Calu3 (cell line): ENCODE measurements around the gene GRK1. TPM values are rescaled to one million over a fixed set of nuclear protein-coding genes. Genes with fewer than 3 reads are reported as not detected.

Experiments used
- BruUV-seq: library from RNA; stranded (reverse); fragments of 400-500 nt; replicated peaks from 2 replicates; lab custom pipeline; 2021; lab: Mats Ljungman, UMichigan
- CTCF ChIA-PET: fragments of 300-600 bp; sonication (Branson Sonifier 250); formaldehyde crosslinking; loops from one replicate; lab custom pipeline; 2022; ENCODE audit warnings: antibody characterized with exemption; lab: Charles Lee
- DNase-seq: peaks from one replicate; pipeline ENCODE4 v3.0.0; 2022
- H3K27ac Mint-ChIP-seq: one replicate; pipeline ENCODE4 v1.8.0; 2022; ENCODE audit warnings: mixed read lengths; ENCODE audit not compliant: unreplicated experiment
- H3K27me3 Mint-ChIP-seq: one replicate; pipeline ENCODE4 v1.8.0; 2022; ENCODE audit warnings: mixed read lengths; ENCODE audit not compliant: unreplicated experiment
- H3K36me3 Mint-ChIP-seq: one replicate; pipeline ENCODE4 v1.8.0; 2022; ENCODE audit warnings: mild to moderate bottlenecking, moderate library complexity, mixed read lengths; ENCODE audit not compliant: insufficient read depth, unreplicated experiment
- H3K4me1 Mint-ChIP-seq: one replicate; pipeline ENCODE4 v1.8.0; 2022; ENCODE audit warnings: mild to moderate bottlenecking, low read depth, mixed read lengths; ENCODE audit not compliant: unreplicated experiment
- H3K4me3 Mint-ChIP-seq: one replicate; pipeline ENCODE4 v1.8.0; 2022; ENCODE audit warnings: mild to moderate bottlenecking, low read depth, moderate library complexity, mixed read lengths; ENCODE audit not compliant: unreplicated experiment
- H3K9me3 Mint-ChIP-seq: one replicate; pipeline ENCODE4 v1.8.0; 2022; ENCODE audit warnings: low read depth, mixed read lengths; ENCODE audit not compliant: unreplicated experiment
- intact Hi-C: fragments of 100-400 bp; cut with micrococcal nuclease; formaldehyde crosslinking; loops from one replicate; pipeline ENCODE4 v1.10.0; 2022; ENCODE audit not compliant: unreplicated experiment
- total RNA-seq: library from RNA; stranded (reverse); gene quantifications from 2 replicates; pipeline ENCODE4 v1.2.3, GENCODE V29; 2022
- TF ChIP-seq, protein P1 (sequence below): fragments of 200-600 bp; IDR thresholded peaks from one replicate; pipeline ENCODE4 v1.8.0; 2022; ENCODE audit warnings: antibody characterized with exemption; ENCODE audit not compliant: unreplicated experiment

GRK1 gene
- total RNA-seq, 1 experiment from 2014 or later: not detected

- no peaks in the 10 kb centered on the region for H3K27me3 Mint-ChIP-seq
- BruUV-seq: no TSS peak
- CTCF ChIA-PET: no interaction called here
- TF ChIP-seq, protein P1, sequence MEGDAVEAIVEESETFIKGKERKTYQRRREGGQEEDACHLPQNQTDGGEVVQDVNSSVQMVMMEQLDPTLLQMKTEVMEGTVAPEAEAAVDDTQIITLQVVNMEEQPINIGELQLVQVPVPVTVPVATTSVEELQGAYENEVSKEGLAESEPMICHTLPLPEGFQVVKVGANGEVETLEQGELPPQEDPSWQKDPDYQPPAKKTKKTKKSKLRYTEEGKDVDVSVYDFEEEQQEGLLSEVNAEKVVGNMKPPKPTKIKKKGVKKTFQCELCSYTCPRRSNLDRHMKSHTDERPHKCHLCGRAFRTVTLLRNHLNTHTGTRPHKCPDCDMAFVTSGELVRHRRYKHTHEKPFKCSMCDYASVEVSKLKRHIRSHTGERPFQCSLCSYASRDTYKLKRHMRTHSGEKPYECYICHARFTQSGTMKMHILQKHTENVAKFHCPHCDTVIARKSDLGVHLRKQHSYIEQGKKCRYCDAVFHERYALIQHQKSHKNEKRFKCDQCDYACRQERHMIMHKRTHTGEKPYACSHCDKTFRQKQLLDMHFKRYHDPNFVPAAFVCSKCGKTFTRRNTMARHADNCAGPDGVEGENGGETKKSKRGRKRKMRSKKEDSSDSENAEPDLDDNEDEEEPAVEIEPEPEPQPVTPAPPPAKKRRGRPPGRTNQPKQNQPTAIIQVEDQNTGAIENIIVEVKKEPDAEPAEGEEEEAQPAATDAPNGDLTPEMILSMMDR: no peak
- H3K4me1 Mint-ChIP-seq: no peaks in the 10 kb centered on the region
- intact Hi-C loops: no loop called here
- no peaks in the 10 kb centered on the region for H3K36me3 Mint-ChIP-seq
- no peak for DNase-seq
- no peak overlapping the region for H3K4me3 Mint-ChIP-seq
- peaks cover under 1% of the 10 kb centered on the region for H3K9me3 Mint-ChIP-seq
- no peak overlapping the region for H3K27ac Mint-ChIP-seq
These were observed 10.9 kb upstream of the GRK1 start for GRCh38 chr13:113656003-113656588.

DNA sequence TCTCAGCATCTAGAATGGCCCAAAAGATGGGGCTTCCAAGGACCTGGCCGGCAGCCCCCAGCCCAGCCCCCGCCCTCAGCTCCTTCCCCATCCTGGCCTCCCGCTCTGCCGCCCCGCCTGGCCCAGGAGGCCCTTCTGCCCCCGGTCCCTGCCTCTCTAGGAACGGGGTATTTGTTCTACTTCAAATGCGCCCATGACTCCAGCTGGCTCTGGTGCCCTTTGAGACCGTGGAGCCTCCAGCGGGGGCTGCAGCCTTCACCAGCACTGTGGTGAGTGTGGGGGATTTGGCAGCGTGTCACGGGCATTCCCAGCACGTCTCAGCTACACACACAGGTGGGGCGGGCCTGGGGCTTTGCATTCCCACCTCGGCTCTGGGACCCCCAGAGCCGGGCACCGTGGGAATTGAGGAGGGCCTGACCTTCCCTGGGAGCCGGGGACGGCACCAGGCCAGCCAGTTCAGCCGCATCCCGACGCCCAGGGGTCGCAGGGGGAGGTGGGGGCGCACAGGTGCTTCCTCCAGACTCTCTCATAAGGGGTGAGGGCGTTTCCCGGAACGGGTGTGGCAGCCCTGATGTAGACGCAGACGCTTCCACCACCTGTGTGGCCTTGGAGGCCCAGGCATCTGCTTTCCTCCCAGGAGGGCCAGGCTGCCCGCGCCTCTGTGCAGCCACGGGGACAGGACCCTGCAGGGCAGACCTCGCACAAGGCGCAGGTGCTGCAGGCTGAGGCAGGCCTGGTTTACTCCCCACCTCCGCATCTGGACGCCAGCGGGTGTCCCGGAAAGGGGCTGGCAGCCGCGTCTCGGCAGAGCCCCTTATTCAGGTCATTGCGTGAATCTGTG, 10.0 kb upstream of the GRK1 start:
- Mint-ChIP-seq H3K9me3 (peaks cover 5% of the 10 kb centered on the region), H3K4me1 (no peaks in the 10 kb centered on the region), H3K27me3 (no peaks in the 10 kb centered on the region), H3K36me3 (no peaks in the 10 kb centered on the region), H3K27ac (no peak overlapping the region), H3K4me3 (no peak overlapping the region)
- TF ChIP-seq, protein P1: no peak
- intact Hi-C loops: no loop called here
- no TSS peak for BruUV-seq
- DNase-seq: no peak
- CTCF ChIA-PET: no interaction called here

DNA sequence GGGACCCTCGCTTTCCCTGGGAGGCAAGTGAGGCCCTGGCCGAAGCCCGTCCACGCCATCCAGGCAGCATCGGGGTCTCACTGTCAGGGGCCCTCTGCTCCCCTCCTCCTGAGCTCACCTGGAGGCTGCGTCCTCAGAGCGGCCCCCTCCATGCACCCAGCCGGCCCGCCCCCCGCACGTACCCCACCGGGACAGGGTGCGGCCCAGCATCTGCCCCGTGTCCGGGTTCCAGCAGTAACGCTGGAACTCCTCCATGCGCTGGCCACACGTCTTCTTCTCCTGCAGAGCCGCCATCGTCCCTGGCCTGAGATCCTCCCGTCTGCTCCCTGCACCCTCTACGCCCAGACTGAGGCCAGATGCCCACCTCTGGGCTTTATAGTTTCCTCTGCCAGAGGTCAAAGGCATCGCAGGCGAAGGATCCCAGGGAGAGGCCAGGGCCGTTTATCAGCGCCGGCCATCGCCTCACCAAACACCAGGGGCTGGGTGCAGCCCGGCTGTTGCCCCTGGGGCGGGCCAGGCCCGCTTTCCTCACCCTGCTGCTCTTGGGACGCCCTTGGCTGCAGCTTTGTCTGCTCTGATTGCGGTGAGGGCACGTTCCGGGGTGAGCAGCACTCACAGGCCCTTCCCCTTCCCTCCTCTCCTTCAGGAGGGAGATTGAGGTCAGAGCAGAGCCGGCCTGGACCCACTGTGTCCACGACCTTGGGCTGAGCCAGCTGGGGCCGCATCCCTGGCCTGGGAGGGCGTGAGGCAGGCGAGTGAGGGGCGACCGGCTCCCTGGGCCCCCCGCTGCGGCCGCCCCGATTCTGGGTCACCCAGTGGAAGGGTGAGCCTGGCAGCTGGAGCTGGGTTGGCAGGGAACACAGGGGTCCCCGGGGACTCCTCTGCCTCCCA, 8.9 kb upstream of the GRK1 start, which contains the start of gene ATP4B:
Gene ATP4B, minus strand, starts transcription at position 348 of the 891 bp plus-strand sequence. Its CDS starts 54 bp downstream, at position 294.
- DNase-seq: no peak
- CTCF ChIA-PET: no interaction called here
- no TSS peak for BruUV-seq
- no peaks in the 10 kb centered on the region for H3K27me3 Mint-ChIP-seq
- H3K4me1 Mint-ChIP-seq: no peaks in the 10 kb centered on the region
- no peak within 1 kb of the TSS for H3K4me3 Mint-ChIP-seq
- H3K9me3 Mint-ChIP-seq: peaks cover 5% of the 10 kb centered on the region
- intact Hi-C loops: no loop called here
- TF ChIP-seq, protein P1: no peak
- no peak within 1 kb of the TSS for H3K27ac Mint-ChIP-seq
- H3K36me3 Mint-ChIP-seq: no peaks in the 10 kb centered on the region

DNA sequence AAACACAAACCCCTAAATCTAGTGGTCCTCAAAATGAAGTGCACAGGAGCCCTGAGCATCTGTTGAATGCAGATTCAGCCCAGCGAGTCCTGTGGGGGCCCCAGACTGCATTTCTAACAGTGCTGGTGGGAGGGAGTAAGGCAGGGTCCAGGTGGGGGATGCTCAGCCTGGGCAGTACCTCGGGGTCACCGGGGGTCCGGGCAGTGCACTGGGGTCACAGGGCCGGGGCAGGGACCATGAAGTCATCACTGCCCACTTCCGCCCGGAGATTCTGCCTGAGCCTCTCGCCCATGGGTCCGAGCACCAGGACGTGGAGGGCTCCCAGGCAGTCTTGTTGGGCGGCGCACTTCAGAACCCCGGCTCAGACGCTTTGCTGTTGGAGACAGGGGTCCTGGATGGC, 8.2 kb upstream of the GRK1 start:
- Mint-ChIP-seq H3K36me3 (no peaks in the 10 kb centered on the region), H3K4me3 (no peak overlapping the region), H3K9me3 (peaks cover 5% of the 10 kb centered on the region), H3K27me3 (no peaks in the 10 kb centered on the region), H3K4me1 (no peaks in the 10 kb centered on the region), H3K27ac (no peak overlapping the region)
- TF ChIP-seq, protein P1: no peak
- no TSS peak for BruUV-seq
- no peak for DNase-seq
- CTCF ChIA-PET: no interaction called here
- intact Hi-C loops: no loop called here
